OCI-LY7 (cell line): ENCODE results near the gene PTPA. TPM values are rescaled to one million over a fixed set of nuclear protein-coding genes. Genes with fewer than 3 reads are reported as not detected.
A peak's percentile ranks its signal among the peaks of the same experiment; 100 is the strongest.

ENCODE experiments used
- BruUV-seq: library from RNA; stranded (reverse); fragments of 400-500 nt; replicated peaks from 2 replicates; lab custom pipeline; 2021; lab: Mats Ljungman, UMichigan
- CTCF ChIA-PET: fragments of 300-600 bp; sonication (Branson Sonifier 250); formaldehyde crosslinking; loops from one replicate; lab custom pipeline; 2022; ENCODE audit warnings: antibody characterized with exemption; ENCODE audit not compliant: unreplicated experiment; lab: Charles Lee
- POLR2A ChIA-PET: fragments of 300-600 bp; sonication (Branson Sonifier 250); formaldehyde crosslinking; loops from one replicate; lab custom pipeline; 2022; ENCODE audit warnings: antibody characterized with exemption; lab: Charles Lee
- DNase-seq: peaks from one replicate; pipeline ENCODE4 v3.0.0-alpha.2; 2015; ENCODE audit warnings: low spot score
- H2AFZ ChIP-seq: fragments of 200-600 bp; sonication (generic), shearing (Covaris generic); 2 replicates; pipeline ENCODE4 v1.6.1; 2014; ENCODE audit warnings: mild to moderate bottlenecking, antibody characterized with exemption, low read length, moderate library complexity
- H3K27ac ChIP-seq: fragments of 200-600 bp; sonication (generic); 2 replicates; pipeline ENCODE4 v1.5.1; 2014; ENCODE audit warnings: mixed run types, low read depth, mild to moderate bottlenecking, moderate library complexity, low read length, inconsistent platforms; ENCODE audit not compliant: poor library complexity, severe bottlenecking
- H3K36me3 ChIP-seq: fragments of 200-600 bp; sonication (generic); 2 replicates; pipeline ENCODE4 v1.6.1; 2014; ENCODE audit warnings: mild to moderate bottlenecking, antibody characterized with exemption, low read length, moderate library complexity, mixed read lengths; ENCODE audit not compliant: insufficient read depth
- H3K4me1 ChIP-seq: fragments of 200-600 bp; sonication (generic); 2 replicates; pipeline ENCODE4 v1.5.1; 2014; ENCODE audit warnings: mild to moderate bottlenecking, low read length; ENCODE audit not compliant: insufficient read depth, poor library complexity, severe bottlenecking
- H3K4me2 ChIP-seq: fragments of 200-600 bp; sonication (generic); 2 replicates; pipeline ENCODE4 v1.6.1; 2014; ENCODE audit warnings: mild to moderate bottlenecking, low read length
- H3K4me3 ChIP-seq: fragments of 200-600 bp; sonication (generic); 2 replicates; pipeline ENCODE4 v1.5.1; 2014; ENCODE audit warnings: mild to moderate bottlenecking, low read depth, low read length; ENCODE audit not compliant: poor library complexity, severe bottlenecking
- H3K79me2 ChIP-seq: fragments of 200-600 bp; sonication (generic); 2 replicates; pipeline ENCODE4 v1.6.1; 2016; ENCODE audit warnings: low read depth, mild to moderate bottlenecking, low read length, moderate library complexity, mixed read lengths; ENCODE audit not compliant: insufficient read depth
- H3K9me2 ChIP-seq: fragments of 200-600 bp; sonication (generic); 2 replicates; pipeline ENCODE4 v1.6.1; 2016; ENCODE audit warnings: mild to moderate bottlenecking, low read length, mixed read lengths; ENCODE audit not compliant: insufficient read depth
- H3K9me3 ChIP-seq: fragments of 200-600 bp; sonication (generic); 2 replicates; pipeline ENCODE4 v1.6.1; 2014; ENCODE audit warnings: mild to moderate bottlenecking, mixed run types, low read length, mixed read lengths
- H4K20me1 ChIP-seq: fragments of 200-600 bp; sonication (generic); 2 replicates; pipeline ENCODE4 v1.6.1; 2014; ENCODE audit warnings: mild to moderate bottlenecking, antibody characterized with exemption, low read length, moderate library complexity, mixed read lengths; ENCODE audit not compliant: insufficient read depth
- CTCF ChIP-seq: fragments of 200-600 bp; sonication (generic); conservative IDR thresholded peaks from 2 replicates; pipeline ENCODE4 v1.5.1; 2014; ENCODE audit warnings: mild to moderate bottlenecking, antibody characterized with exemption, low read length, moderate library complexity, mixed read lengths
- EZH2phosphoT487 ChIP-seq: fragments of 200-600 bp; sonication (generic); IDR thresholded peaks from 2 replicates; pipeline ENCODE4 v1.6.1; 2018; ENCODE audit warnings: low read depth, borderline replicate concordance, mild to moderate bottlenecking, mixed run types, antibody characterized with exemption, low read length, moderate library complexity, mixed read lengths
- intact Hi-C: fragments of 100-400 bp; cut with micrococcal nuclease; formaldehyde crosslinking; loops from one replicate; pipeline ENCODE4 v1.10.0; 2022; ENCODE audit not compliant: unreplicated experiment
- total RNA-seq, 2 experiments: library from RNA; depleted of rRNA in 1 of 2; stranded (reverse); fragments of >200 nt in 1 of 2; shearing (Covaris generic) in 1 of 2; gene quantifications; 2 replicates each; pipeline ENCODE4 v1.2.3, GENCODE V29; 2014 to 2022

PTPA gene
- total RNA-seq, 2 experiments from 2014 or later: 106 to 111 TPM

GRCh38 chr9:129182122-129182521, 70.9 kb downstream of the PTPA start:
- no peak for DNase-seq
- Histone ChIP-seq H3K4me3 (no peak overlapping the region), H3K4me1 (peaks cover 8% of the 10 kb centered on the region), H3K36me3 (no peaks in the 10 kb centered on the region), H3K9me2 (no peaks in the 10 kb centered on the region), H3K27ac (no peak overlapping the region), H3K4me2 (no peak overlapping the region), H2AFZ (no peak overlapping the region), H4K20me1 (no peaks in the 10 kb centered on the region), H3K79me2 (no peaks in the 10 kb centered on the region), H3K9me3 (peaks cover 5% of the 10 kb centered on the region; the same call in 1 of the 2 replicates)
- CTCF ChIA-PET: no interaction called here
- TF ChIP-seq CTCF (no peak), EZH2phosphoT487 (no peak)
- intact Hi-C loops: no loop called here
- no TSS peak for BruUV-seq
- POLR2A ChIA-PET: no interaction called here

GRCh38 chr9:129182625-129183494, 71.6 kb downstream of the PTPA start:
- Histone ChIP-seq H3K79me2 (no peaks in the 10 kb centered on the region), H4K20me1 (no peaks in the 10 kb centered on the region)
- POLR2A ChIA-PET: no interaction called here

More at GRCh38 chr9:129182625-129183494, 71.6 kb downstream of the PTPA start:
- H3K4me3 ChIP-seq: no peak overlapping the region
- no peak overlapping the region for H3K27ac ChIP-seq
- BruUV-seq: no TSS peak
- peak; percentile 46; the same call in 1 of the 2 replicates for TF ChIP-seq CTCF
- TF ChIP-seq EZH2phosphoT487: no peak
- CTCF ChIA-PET: interaction anchor here (0.9 kb wide), 1 partner anchor 177 kb away, joined by 4 read pairs; no protein-coding TSS in a partner anchor
- H3K9me3 ChIP-seq: peaks cover 8% of the 10 kb centered on the region; the same call in 1 of the 2 replicates
- H3K9me2 ChIP-seq: no peaks in the 10 kb centered on the region
- no peak overlapping the region for H3K4me2 ChIP-seq
- H3K4me1 ChIP-seq: peaks cover 7% of the 10 kb centered on the region
- intact Hi-C loops: no loop called here
- no peak overlapping the region for H2AFZ ChIP-seq
- no peaks in the 10 kb centered on the region for H3K36me3 ChIP-seq
- no peak for DNase-seq
